Left ventricle myocardium inferior (tissue), 1 donor: ENCODE data around the gene PLD5. TPM values are rescaled to one million over a fixed set of nuclear protein-coding genes. Genes with fewer than 3 reads are reported as not detected.

Experiments used
- DNase-seq: peaks from one replicate; pipeline ENCODE4 v3.0.0-alpha.2; 2020
- H3K27ac ChIP-seq: fragments of 200-600 bp; replicated peaks from 2 replicates; pipeline ENCODE4 v1.8.0; 2021
- H3K27me3 ChIP-seq: fragments of 200-600 bp; 2 replicates; pipeline ENCODE4 v1.8.0; 2021; ENCODE audit warnings: low read depth
- H3K36me3 ChIP-seq: fragments of 200-600 bp; 2 replicates; pipeline ENCODE4 v1.8.0; 2021
- H3K4me1 ChIP-seq: fragments of 200-600 bp; 2 replicates; pipeline ENCODE4 v1.8.0; 2021
- H3K4me3 ChIP-seq: fragments of 200-600 bp; 2 replicates; pipeline ENCODE4 v1.8.0; 2021; ENCODE audit warnings: mild to moderate bottlenecking, moderate library complexity
- H3K9me3 ChIP-seq: fragments of 200-600 bp; replicated peaks from 2 replicates; pipeline ENCODE4 v1.8.0; 2021
- intact Hi-C: fragments of 100-400 bp; cut with micrococcal nuclease; formaldehyde crosslinking; loops from one replicate; pipeline ENCODE4 v1.11.0; 2022
- total RNA-seq: library from RNA; stranded (reverse); fragmentation: NEBNext Ultra II Directional; extraction: Animal tissue kit (Norgen Biotek cat#: 25700); gene quantifications from one replicate; pipeline ENCODE4 v1.2.1, GENCODE V29; 2021
- TF ChIP-seq, protein P1 (sequence below): fragments of 200-600 bp; IDR thresholded peaks from 2 replicates; pipeline ENCODE4 v1.8.0; 2021; ENCODE audit warnings: antibody characterized with exemption, mild to moderate bottlenecking, borderline replicate concordance
- donor health status: DM: no; HTN: yes; CAD: no; lungs with severe emphysema.

Gene PLD5
- total RNA-seq, 1 donor from 2014 or later: 0.11 TPM

DNA sequence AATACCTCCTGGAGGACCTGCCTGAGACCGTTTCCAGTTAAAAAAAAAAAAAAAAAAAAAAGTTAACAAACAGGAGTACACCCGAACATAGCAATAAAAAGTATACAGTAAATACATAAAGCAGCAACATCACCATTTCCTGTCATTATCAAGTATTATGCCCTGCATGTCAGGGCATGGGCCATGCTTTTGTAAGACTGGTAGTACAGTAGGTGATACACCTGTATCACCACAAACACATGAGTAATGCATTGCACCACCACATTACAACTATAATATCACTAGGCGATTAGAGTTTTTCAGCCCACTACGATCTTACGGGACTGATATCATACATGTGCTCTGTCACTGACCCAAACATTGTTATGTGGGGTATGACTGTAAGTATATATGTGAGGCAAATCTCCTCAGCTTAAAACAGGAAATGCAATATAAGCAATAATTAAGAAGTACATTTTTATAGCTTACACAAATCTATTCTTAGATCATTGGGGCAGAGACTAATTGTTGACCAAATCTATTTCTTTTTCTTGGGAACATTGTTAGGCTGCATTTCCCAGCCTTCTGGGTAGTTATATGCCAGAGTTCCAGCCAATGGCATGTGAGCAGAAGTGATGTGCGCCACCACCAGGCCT is 98.1 kb downstream of the PLD5 start:
- TF ChIP-seq, protein P1, sequence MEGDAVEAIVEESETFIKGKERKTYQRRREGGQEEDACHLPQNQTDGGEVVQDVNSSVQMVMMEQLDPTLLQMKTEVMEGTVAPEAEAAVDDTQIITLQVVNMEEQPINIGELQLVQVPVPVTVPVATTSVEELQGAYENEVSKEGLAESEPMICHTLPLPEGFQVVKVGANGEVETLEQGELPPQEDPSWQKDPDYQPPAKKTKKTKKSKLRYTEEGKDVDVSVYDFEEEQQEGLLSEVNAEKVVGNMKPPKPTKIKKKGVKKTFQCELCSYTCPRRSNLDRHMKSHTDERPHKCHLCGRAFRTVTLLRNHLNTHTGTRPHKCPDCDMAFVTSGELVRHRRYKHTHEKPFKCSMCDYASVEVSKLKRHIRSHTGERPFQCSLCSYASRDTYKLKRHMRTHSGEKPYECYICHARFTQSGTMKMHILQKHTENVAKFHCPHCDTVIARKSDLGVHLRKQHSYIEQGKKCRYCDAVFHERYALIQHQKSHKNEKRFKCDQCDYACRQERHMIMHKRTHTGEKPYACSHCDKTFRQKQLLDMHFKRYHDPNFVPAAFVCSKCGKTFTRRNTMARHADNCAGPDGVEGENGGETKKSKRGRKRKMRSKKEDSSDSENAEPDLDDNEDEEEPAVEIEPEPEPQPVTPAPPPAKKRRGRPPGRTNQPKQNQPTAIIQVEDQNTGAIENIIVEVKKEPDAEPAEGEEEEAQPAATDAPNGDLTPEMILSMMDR: no peak
- intact Hi-C loops: no loop called here
- Histone ChIP-seq H3K36me3 (no peaks in the 10 kb centered on the region), H3K4me1 (no peaks in the 10 kb centered on the region), H3K4me3 (no peak overlapping the region), H3K27me3 (no peaks in the 10 kb centered on the region), H3K27ac (no peak overlapping the region), H3K9me3 (peaks cover 5% of the 10 kb centered on the region)
- no peak for DNase-seq

DNA sequence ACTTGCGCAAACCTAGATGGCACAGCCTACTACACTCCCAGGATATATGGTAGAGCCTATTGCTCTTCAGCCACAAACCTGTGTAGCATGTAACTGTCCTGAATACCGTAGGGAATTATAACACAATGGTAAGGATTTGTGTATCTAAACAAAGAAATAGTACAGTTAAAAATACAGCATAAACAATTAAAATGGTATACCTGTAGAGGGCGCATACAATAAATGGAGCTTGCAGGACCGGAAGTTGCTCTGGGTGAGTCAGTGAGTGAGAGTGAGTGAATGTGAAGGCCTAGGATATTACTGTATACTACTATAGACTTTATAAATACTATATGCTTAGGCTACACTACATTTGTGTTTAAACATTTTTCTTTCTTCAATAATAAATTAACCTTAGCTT is 99.3 kb downstream of the PLD5 start:
- peaks cover 5% of the 10 kb centered on the region for H3K9me3 ChIP-seq
- no peak for DNase-seq
- intact Hi-C loops: no loop called here

DNA sequence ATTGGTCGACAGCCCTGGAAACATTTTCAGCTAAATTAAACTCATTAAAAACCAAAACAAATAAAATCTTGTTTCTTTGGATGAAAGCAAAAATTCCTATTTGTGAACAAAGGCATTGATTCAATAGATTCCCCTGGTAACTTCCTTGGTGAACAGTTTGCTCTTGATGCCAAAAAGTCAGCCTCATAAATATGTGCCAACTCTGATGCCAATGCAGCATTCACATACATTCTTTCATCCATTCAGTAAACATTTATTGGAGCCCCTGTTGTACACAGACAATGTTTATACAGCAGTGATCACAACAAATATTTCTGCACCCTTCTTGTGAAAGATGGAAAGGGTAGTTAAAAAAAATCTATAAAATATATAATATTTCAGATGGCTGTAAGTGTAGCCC is 107.8 kb downstream of the PLD5 start:
- DNase-seq: no peak
- no peaks in the 10 kb centered on the region for H3K36me3 ChIP-seq

More for the DNA sequence above, 99.3 kb downstream of the PLD5 start:
- no peak overlapping the region for H3K4me3 ChIP-seq
- H3K27me3 ChIP-seq: peaks cover 2% of the 10 kb centered on the region
- H3K27ac ChIP-seq: no peak overlapping the region
- H3K36me3 ChIP-seq: no peaks in the 10 kb centered on the region
- TF ChIP-seq, protein P1: no peak
- H3K4me1 ChIP-seq: no peaks in the 10 kb centered on the region

DNA sequence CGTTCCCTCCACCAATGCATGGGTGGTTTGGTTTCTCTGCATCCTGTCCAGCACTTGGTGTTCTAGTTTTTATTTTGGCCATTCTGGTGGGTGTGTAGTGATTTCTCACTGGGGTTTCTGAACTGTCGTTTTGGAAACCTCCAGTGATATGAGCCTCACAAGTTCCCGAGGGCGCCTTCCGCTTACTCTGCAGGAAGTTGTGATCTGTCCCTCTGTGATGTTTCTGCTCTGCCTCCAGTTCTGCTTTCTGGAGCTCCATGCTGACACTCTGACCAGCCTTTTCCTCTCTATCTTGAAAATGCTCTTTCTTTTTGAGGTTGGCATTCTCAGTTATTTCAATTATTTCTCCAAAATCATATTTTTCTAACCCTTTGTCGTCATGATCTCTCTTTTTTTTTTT is 111.6 kb downstream of the PLD5 start:
- Histone ChIP-seq H3K4me3 (no peak overlapping the region), H3K4me1 (no peaks in the 10 kb centered on the region), H3K36me3 (no peaks in the 10 kb centered on the region), H3K27me3 (no peaks in the 10 kb centered on the region), H3K9me3 (no peaks in the 10 kb centered on the region), H3K27ac (no peak overlapping the region)
- no peak for DNase-seq
- TF ChIP-seq, protein P1: no peak
- intact Hi-C loops: no loop called here

More for the DNA sequence above, 107.8 kb downstream of the PLD5 start:
- no peak overlapping the region for H3K27ac ChIP-seq
- no peaks in the 10 kb centered on the region for H3K9me3 ChIP-seq
- H3K4me3 ChIP-seq: no peak overlapping the region
- H3K27me3 ChIP-seq: peaks cover 6% of the 10 kb centered on the region
- intact Hi-C loops: no loop called here
- TF ChIP-seq, protein P1: no peak
- no peaks in the 10 kb centered on the region for H3K4me1 ChIP-seq

DNA sequence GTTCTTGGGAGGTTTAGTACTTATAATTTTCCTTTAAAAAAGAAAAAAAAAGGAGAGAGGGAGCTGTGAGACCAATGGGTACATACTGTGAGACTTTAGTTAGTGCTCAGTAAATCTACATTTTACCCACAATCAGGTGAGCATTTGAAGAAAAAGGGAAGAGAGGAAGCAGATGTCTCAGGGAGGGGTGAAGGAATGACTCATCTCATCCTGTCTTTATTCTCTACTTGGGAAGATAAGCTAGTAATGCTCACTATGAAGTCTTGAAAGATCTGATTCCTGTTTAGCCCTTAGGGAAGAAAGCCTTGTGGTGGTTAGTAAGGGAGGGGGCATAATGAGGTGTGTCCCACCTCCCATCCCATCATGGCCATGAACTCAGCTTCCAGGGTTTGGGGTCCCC is 112.6 kb downstream of the PLD5 start:
- H3K27me3 ChIP-seq: no peaks in the 10 kb centered on the region
- H3K36me3 ChIP-seq: no peaks in the 10 kb centered on the region
- H3K9me3 ChIP-seq: no peaks in the 10 kb centered on the region
- H3K4me3 ChIP-seq: no peak overlapping the region
- H3K27ac ChIP-seq: no peak overlapping the region
- TF ChIP-seq, protein P1: no peak
- no peak for DNase-seq
- intact Hi-C loops: no loop called here
- no peaks in the 10 kb centered on the region for H3K4me1 ChIP-seq
